NCI-H1105 (cell line): Measurements from ENCODE around the gene IKBKG.
"Not testable (repeated sequence)": the region's sequence is repeated elsewhere in the genome, so short reads cannot be mapped to it uniquely, and the experiment has no call there.

Source experiments
- DNase-seq: peaks from one replicate; lab custom pipeline; 2025; lab: John Stamatoyannopoulos, UW

Gene IKBKG, protein sequence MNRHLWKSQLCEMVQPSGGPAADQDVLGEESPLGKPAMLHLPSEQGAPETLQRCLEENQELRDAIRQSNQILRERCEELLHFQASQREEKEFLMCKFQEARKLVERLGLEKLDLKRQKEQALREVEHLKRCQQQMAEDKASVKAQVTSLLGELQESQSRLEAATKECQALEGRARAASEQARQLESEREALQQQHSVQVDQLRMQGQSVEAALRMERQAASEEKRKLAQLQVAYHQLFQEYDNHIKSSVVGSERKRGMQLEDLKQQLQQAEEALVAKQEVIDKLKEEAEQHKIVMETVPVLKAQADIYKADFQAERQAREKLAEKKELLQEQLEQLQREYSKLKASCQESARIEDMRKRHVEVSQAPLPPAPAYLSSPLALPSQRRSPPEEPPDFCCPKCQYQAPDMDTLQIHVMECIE

DNA sequence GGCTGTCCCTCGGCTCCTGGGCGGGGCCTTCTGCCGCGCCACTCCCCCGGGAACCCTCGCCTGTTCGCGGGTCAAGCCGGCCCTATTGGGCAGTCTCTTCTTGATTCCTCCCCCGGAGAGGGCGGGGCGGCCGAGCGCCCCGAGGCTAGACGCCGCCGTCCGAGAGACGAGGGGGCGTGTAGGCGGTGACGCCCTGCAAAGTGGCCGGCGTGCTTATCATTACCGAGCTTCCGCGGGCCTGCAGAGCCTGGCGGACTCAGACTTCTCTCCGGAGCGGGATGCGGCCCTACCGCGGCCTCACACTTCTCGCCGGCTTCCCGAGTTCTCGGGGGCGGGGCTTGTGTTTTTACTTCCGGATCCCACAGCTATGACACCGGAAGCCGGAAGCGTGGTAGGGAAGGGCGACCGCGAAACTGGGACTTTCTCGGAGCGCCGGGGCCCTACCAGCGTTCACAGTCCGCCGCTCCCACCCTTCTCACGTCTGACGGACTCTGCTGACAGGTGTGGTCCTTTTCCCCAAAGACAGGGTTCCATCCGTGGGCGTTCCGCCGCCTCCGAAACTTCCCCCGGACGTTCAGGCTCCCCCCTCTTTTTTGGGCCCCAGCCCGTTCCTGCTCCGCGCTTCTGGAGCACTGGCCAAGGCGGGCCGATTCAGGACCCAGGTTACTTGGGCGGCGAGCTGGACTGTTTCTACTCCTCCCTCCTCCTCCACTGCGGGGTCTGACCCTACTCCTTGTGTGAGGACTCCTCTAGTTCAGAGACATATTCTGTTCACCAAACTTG, at the start of gene IKBKG:
Gene IKBKG, plus strand, starts transcription at position 376 of the 783 bp plus-strand sequence. CDS start 4,383 bp downstream, outside the sequence.
- DNase-seq, result peak; percentile 90

DNA sequence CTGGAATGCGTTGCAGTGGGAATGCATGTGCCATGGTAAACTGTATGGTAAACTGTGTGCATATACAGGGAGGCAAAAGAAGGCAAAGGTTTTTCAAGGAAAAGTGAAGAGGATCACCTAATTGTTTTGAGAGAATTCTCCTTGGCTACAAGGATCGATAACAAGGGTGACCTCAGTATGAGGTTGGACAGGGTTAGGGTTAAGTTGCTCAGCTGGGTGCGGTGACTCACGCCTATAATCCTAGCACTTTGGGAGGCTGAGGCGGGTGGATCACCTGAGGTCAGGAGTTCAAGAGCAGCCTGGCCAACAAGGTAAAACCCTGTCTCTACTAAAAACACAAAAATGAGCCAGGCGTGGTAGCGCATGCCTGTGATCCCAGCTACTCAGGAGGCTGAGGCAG, 46.0 kb upstream of the IKBKG start:
- not testable (repeated sequence) for DNase-seq

DNA sequence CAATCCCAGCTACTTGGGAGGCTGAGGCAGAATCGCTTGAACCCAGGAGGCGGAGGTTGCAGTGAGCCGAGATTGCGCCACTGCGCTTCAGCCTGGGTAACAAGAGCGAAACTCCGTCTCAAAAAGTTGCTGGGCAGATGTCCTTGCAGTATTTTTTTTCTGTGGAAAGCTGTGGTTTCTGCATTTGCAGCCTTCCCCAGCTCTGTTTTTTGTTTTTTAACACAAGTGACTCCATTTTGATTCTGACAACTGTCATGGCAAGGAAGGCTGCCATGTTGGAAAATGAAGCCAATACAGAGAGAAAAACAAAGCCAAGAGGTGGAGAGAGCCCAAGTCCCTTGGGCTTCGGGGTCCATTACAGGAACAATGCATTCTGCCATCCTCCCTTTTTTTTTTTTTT, 45.3 kb upstream of the IKBKG start:
- no peak for DNase-seq

DNA sequence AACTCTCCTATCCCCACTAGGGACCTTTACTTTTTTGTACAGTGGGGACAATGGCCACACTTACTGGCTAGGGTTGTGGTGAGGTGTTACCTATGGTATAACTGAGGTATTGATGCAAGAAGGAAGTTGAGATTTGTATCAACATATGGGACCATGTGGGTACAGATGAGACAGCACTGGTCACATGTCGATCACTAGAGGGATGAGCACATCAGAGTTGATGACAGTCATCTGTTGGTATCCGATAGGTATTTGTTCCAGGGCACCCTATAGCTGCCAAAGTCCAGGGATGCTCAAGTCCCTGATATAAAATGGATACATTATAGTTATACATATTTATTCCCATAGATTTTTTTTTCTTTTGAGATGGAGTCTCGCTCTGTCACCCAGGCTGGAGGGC, 44.4 kb upstream of the IKBKG start:
- no peak for DNase-seq

DNA sequence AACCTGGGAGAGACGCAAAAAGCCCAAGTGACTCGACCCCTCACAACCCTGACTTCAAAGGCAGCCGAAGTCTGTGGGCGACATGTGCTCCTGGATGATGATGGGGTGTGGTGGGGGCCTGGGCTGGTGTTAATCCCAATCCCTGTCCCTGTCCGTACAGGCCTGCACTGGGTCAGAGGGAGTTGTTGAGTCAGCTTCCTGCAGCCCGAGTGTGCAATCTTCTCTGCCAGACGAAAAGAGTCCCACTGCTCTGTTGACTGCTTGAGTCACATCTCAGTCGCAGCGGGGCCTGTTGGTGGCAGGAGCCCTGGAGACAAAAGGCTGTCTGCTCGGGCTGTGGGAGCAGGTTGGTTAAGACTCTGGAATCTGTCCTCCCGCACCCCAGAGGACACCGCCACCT, 41.7 kb upstream of the IKBKG start:
- no peak for DNase-seq

DNA sequence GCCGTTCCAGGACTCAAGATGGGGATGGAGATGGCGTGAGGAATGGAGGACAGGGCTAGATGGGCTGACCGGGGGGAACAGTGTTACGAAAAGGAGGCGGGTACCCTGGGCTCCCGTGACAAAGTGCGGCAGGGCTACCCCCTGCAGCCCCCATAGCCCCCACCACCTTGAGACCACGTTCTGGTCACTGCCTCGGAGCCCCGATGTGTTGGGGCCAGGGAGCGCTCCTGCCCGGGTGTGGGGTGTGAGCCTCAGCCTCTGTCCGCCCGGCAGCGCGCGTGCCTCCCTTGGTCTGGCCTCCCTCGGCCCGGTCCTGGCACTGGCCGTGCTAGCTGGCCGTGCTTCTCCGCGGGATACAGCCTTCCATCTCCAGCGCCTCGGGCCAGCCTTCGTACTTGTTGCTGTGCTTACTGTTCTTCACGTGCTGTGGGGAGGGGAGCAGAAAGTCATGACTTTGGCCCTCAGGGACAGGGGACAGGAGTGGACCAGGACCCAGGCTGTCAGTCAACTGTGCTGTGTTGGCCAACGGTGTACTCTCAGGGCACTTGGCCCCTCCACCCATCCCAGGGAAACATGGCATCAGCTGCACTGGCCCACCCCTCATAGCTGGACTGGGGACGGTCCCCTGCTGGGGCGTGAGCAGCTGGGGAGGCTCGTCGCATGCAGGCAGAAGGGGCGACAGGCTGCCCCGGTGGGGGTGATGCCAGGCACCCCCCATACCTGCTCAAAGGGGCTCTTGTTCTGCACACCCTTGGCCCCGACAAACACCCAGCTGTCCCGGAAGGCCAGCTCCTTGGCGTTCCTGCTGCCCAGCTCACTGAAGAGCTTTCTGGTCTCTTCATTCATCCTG, 40.7 kb upstream of the IKBKG start:
- DNase-seq, result no peak

DNA sequence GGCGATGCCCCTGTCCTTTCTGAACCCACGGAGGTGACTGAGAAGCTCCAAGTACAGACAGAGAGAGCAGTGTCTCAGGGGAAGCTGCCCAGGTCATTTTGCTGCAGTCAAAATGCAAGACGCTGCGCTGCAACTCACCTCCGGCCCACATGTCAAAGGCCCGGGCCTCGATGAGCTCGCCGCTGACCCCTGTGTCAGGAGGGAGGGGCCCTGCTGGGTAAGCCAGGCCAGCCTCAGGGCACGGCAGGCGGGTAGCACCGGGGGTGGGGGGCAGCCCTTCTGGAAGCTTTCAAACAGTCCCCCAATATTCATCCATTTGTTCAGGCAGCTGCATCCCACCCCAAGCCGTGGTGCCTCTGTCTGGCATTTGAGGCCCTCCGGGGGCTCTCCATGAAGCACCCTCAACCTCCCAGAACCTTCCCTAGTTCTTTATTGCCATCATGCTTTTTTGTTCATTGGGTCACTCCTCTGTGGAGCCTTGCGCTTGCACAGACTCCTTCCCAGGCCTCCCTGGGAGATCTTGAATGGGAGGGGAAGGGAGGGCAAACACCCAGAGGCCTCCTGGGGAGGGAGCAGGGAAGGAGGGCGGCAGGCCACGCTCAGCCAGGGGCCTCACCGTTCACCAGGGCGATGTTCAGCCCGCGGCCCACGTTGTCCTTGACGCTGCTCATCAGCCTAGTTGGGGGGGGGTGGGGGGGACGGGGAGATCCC, 39.6 kb upstream of the IKBKG start:
- DNase-seq, result no peak

DNA sequence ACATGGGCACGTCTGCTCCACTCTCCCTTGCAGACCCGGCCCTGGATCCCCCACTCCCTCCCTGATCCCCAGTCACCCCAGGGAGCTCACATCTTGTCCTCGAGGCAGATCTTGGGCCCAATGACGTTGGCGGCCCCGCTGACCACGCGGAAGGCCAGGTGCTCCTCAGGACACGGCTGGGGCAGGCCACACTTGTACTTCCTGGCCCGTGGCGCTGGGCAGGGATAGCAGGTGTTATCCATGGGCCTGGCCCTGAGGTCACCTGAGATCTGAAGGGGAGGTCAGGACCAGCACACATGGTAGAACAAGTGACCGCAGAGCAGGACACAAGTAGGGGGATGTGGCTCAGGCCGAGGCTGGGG, 39.1 kb upstream of the IKBKG start:
- no peak for DNase-seq

DNA sequence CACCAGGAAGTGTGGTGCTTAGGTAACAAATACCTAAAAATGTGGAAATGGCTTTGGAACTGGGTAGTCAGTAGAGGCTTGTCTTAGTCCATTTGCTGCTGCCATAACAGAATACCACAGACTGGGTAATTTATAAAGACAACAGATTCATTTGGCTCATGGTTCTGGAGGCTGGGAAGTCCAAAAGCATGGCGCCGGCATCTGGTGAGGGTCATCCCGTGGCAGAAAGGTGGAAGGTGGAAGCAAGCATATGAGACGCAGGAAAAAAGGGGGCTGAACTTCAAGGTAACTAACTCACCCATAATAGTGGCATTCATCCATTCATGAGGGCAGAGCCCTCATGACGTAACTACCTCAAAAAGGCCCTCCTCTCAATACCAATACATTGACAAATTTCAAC, 38.0 kb upstream of the IKBKG start:
- DNase-seq, result no peak

DNA sequence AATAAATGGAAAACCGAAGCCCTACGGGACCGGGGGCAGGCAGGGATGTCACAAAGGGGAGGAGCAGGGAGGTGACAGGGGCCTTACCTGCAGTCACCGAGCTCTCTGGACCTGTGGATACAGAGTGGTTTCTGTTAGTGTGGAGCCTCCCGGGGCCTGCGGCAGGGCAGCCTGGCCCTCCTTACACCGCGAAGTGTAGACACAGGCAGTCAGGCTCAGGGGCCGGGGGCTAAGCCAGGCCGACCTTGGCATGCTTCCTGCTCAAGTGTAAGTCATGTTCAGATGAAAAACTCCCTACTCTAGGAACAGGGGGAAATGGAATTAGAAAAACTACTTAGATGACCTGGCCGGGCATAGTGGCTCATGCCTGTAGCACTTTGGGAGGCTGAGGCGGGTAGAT, 35.7 kb upstream of the IKBKG start:
- DNase-seq, result no peak

DNA sequence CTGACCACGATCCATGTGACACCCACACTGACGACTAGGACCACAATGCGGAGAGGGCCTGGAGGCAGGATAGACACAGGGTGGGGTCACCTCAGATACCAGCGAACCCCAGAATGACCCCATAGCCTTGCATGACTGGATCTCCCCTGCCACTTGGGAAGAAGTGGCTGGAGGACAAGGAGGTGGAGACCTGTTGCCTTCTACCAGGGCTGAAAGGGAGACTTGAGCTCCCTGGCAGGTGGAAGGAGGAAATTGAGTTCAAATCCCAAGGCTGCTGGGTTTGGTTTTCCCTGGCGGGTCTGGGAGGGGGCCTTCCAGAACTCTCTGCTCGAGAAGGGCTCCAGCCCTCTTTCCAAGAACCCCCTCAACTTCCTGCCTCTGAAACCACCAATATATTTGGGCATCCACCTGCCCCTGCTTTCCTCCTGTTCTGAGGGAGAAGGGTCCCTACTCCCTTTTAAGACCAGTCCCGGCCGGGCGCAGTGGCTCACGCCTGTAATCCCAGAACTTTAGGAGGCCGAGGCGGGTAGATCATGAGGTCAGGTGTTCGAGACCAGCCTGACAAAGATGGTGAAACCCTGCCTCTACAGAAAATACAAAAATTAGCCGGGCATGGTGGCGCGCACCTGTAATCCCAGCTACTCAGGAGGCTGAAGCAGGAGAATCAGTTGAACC, 34.4 kb upstream of the IKBKG start:
- no peak for DNase-seq

DNA sequence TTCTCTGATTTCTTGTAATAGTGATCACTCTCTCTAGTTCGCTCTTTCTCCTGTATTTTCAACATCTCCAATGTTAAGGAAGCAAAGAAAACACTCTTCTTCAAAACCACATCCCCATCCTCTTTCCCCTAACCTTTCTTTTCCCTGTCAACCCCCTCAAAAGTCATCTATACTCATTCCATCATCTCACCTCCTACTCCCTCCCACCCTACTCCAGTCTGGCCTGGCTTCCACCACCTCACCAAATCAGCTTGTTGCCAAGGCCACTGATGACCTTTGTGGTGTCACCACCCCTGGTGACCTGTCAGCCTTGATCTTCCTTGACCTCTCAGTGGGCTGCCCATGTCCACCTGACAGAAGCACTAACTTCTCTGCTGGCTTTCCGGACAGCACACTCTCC, 33.7 kb upstream of the IKBKG start:
- DNase-seq, result no peak

DNA sequence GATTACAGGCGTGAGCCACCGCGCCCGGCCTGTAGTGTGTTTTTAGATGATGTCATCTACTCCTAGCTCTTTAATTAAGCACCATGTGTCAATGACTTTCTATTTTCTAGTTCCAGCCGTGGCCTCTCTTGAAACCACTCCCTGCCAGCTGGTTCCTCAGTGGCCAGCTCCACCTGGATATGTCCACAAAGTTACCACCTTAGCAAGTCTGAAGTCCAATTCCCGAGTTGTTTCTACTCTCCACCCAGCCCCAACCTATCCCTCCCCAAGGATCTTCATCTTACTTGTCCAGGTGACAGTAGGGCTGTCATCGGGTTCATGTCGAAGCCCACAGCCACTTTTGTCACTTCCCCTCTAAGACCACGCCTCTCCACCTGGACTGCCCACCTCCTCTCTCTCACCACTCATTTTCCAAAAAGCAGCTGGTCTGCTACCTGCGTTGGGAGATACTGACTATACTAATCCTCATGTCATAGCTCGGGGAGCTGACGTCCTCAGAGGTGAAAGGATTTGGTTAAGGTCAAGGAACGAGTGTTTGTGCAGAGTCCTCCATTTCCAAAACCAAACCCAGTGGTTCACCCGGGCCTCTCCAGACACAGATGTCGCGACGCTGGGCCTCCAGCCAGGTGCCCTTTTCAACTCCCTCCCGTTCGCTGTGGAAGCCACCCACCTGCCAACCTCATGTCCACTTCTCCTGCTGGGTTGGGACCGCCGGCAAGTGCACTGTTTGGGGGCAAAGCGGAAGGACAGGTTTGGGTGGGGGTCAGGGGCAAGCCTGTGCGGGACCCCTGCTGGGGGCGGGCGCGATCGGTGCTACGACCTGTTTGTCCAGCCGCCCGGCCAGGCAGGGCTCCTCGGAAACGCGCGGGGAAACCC, 32.1 kb upstream of the IKBKG start:
- DNase-seq, result peak; percentile 19

DNA sequence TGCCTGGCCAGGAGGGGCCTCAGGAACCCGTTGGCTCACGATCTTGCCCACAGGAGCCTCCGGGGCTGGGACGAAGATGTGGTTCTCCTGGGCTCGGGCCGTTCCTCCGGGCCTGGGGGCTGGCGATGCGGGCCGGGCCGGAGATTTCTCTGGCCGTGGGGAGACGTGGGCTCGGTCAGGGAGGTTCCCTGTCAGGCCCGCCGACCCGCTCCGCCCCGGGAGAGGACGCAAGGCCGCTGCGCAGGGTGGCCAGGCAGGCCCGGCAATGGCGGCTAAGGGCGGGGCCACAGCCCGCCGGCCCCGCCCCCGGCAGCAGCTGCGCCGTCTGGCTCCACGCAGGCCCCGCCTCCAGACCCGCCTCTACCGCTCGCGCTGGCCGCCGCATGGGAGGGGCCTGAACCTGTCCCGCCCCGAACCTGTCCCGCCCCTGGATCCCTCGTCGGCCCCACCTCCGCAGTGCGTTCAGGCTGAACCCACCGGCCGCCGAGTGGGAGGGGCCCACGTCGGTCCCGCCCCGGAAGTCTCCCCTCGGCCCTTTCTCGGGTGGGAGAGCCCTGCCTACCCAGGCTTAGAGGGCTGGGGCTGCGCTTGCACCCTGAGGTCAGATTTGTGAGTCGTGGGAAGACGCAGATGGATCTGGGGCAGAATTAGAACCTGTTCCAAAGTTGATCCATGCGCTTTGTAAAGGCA, 31.3 kb upstream of the IKBKG start, which contains the start of gene FAM3A:
Gene FAM3A, minus strand, starts transcription at position 267 of the 690 bp plus-strand sequence. CDS start 460 bp downstream, outside the sequence.
- DNase-seq, result peak; percentile 91

DNA sequence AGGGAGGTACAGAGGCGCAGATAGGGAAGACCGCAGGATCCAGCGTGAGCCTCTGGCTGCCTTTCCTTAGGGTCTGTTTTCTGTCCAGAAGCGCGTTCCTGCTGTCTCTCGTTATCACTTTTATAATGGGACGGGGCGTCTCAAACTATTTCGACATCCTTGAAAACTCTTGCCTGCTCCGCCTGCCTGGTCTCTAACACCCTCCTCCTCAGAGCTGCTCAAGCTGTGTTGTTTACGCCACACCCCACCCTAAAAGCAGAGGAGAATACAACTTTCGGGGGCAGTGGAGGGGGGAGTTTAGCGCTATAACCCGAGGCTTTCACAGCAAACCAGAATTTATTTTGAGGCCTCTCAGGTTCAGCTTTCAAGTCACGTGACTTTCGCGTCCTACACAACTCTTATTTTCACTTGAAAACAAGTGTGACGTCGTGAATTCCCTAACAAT, 30.7 kb upstream of the IKBKG start:
- DNase-seq, result no peak

DNA sequence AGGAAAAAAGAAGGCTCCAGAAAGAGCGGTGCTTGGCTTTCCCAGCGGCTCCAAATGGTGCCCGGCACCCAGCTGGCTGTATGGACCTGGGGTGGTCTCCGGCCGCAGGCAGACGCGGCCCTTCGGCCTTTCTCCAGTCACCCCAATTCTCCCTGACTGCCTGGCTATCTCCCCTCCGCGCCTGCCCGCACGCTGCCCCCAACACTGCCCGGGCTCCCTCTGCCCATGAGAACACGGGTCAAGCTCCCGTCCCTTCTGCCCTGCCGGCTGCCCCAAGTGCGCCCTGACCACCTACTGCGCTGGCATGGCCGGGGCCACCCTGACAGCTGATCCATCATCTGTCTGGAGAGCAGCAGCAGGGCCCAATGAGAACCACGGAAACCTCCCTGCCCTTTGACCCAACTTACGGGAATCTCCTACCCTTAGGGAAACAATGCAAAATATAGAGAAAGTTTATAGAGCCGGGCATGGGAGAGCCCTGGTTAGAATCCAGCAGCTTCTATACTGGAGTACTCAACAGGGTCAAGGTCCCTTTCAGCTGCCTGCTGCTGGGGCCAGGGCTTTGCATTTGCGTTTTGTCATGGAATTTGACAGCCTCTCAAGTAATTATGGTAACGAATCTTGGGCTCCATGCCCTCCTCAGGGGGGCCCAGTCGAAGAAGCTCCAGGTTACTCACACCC, 30.2 kb upstream of the IKBKG start:
- DNase-seq, result no peak

DNA sequence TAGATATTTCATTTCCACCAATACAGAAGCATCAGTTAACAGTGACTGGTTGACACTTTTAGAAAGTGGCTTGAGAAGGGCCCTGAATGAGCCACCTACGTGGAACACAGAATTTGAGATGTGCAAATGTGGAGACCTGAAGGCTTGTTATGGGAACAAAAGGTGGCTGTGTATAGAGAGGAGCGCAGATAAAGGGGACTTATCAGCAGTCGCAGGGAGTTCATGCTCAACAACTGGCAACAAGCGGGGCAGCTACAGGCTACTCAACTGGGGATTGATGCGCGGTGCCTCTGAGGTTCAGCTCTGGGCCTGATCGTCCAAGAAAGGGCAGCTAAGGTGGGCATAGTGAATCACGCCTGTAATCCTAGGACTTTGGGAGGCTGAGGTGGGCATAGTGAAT, 28.0 kb upstream of the IKBKG start:
- DNase-seq, result no peak

DNA sequence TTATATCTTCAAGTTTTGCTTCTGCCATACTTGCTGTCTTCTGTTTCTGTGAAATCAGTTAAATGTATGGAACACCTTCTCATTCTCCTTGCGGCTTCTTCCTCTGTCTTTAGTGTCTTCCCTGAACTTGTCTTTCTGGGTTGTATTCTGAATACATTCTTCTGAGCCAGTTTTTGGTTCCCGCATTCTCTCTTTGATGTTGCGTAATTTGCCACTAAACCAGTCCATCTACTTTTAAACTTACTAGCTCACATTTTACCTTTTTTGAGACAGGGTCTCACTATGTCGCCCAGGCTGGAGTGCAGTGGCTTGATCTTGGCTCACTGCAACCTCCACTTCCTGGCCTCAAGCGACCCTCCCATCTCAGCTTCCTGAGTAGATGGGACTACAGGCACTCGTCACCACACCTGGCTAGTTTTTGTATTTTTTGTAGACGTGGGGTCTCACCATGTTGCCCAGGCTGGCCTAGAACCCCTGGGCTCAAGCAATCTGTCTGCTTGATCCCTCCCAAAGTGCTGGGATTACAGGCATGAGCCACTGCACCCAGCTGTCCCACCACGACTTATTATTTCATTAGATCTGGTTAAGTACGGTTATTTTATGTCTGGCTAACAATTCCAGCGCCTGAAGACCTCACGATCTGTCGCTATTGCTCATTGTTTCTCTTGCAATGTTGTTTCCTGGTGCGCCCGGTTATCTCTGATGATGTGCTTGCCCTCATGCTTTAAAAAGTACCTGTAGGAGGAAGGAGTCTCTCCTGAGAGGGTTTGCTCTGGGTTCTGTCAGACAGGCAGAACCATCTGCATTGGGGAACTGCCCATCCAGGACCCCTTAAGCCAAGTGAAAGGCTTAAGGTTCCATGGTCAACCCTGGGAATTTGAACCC, 21.6 kb upstream of the IKBKG start:
- DNase-seq, result no peak
